Measurements from ENCODE around the gene KRT75.
A peak's percentile ranks its signal among the peaks of the same experiment; 100 is the strongest.
"Not testable (repeated sequence)": the region's sequence is repeated elsewhere in the genome, so short reads cannot be mapped to it uniquely, and the experiment has no call there.

The KRT75 gene

GRCh38 chr12:52417740-52418139 is 16.4 kb downstream of the KRT75 start:
- H3K4me3 ChIP-seq (ENCODE audit: low read length): no peak overlapping the region
- no peak for DNase-seq (ENCODE audit: low read depth)
- TF ChIP-seq, protein P1, sequence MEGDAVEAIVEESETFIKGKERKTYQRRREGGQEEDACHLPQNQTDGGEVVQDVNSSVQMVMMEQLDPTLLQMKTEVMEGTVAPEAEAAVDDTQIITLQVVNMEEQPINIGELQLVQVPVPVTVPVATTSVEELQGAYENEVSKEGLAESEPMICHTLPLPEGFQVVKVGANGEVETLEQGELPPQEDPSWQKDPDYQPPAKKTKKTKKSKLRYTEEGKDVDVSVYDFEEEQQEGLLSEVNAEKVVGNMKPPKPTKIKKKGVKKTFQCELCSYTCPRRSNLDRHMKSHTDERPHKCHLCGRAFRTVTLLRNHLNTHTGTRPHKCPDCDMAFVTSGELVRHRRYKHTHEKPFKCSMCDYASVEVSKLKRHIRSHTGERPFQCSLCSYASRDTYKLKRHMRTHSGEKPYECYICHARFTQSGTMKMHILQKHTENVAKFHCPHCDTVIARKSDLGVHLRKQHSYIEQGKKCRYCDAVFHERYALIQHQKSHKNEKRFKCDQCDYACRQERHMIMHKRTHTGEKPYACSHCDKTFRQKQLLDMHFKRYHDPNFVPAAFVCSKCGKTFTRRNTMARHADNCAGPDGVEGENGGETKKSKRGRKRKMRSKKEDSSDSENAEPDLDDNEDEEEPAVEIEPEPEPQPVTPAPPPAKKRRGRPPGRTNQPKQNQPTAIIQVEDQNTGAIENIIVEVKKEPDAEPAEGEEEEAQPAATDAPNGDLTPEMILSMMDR (conservative IDR thresholded peaks at IDR 0.05; ENCODE audit: low read depth, low read length): no peak

- no peak overlapping the region for H3K4me3 ChIP-seq (ENCODE audit: low read length)
- DNase-seq (ENCODE audit: low read depth): no peak
- TF ChIP-seq, protein P1 (conservative IDR thresholded peaks at IDR 0.05; ENCODE audit: low read depth, low read length): no peak
Observed at GRCh38 chr12:52416795-52417194, 17.4 kb downstream of the KRT75 start.

DNA sequence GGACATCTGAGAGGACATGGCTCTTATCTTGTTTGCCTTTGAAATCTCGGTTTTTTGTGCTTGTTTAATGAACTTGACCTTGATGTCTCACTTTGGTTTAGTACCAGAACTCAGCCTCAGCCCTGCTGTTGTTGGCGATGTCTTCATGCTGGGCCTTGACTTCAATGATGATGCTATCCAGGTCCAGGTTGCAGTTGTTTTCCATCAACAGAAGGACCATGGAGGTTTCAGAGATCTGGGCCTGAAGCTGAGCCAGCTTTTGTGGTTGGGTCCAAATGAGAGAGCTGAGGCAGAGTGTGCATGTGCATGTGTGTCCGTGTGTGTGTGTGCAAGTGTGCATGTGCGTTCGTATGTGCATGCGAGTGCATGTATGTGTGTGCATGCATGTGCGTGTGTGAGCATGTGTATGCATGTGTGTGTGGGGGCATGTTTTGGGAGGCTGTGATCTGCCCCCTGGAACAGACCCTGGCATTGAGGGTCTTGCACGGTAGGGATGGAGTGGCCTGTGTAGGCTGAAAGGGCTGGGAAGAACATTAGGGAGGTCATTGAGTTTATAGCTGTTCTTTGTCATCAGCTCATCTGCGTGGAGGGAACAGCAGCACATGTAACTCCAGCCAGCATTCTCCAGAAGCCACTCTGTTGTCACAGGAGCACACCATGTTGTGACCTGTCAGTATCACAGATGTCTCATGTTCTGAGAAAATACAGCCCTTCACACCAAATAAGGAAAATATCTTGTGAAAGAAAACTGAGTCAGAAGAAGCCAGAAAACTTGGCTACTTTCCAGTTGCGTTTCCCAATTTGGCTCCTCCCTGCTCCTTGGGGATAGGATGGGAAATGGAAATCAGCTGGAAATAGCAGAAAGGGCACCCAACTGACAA is 18.1 kb downstream of the KRT75 start:
- H3K4me3 ChIP-seq (ENCODE audit: low read length): no peak overlapping the region
- TF ChIP-seq, protein P1 (conservative IDR thresholded peaks at IDR 0.05; ENCODE audit: low read depth, low read length): no peak
- DNase-seq (ENCODE audit: low read depth): peak; percentile 2

- TF ChIP-seq, protein P1 (conservative IDR thresholded peaks at IDR 0.05; ENCODE audit: low read depth, low read length): no peak
- no peak overlapping the region for H3K4me3 ChIP-seq (ENCODE audit: low read length)
- no peak for DNase-seq (ENCODE audit: low read depth)
Observed at GRCh38 chr12:52414936-52415335, 19.2 kb downstream of the KRT75 start.

DNA sequence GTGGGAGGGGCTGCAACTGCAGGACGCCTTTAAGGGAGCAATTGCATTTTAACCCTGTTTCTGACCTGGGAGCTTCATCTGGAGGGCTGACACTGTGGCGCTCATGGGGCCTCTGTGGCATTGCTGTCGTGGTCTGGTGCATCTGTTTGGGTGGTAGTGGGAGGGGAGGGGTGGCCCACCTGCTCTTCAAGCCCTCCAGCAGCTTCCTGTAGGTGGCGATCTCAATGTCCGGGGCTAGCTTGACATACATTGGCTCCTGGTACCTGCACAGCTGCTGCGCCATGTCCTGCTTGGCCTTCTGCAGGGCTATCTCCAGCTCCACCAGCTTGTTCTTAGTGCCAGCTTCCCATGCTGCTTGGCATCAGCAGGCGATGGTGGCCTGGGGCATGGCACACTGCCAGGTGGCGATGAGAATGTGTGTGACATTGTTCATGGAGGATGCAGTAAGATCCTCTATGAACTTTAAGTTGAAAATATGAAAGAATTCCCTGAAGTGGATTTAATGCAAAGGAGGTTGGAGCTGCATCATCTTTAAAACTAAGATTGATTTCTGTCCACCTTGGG is 20.3 kb downstream of the KRT75 start:
- no peak for DNase-seq (ENCODE audit: low read depth)
- no peak overlapping the region for H3K4me3 ChIP-seq (ENCODE audit: low read length)
- TF ChIP-seq, protein P1 (conservative IDR thresholded peaks at IDR 0.05; ENCODE audit: low read depth, low read length): no peak

DNA sequence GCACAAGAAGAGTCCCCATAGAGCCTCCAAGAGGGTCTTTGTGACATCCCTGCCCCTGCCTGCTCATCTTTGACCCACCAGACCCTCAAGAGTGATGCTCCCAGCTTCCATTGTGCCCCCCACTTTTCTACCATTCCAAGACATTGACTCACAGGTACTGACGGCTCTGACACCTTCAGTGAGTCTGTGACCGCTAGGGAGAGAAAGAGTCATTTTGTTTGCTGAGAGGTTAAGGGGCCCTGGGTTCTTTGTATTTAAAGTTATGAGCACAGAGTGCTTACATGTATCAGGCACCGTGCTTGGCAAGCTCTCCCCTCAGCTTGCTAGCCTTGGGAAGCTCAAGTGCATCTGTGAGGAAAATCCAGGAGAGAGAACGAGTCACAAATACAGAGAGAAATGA is 21.0 kb downstream of the KRT75 start:
- TF ChIP-seq, protein P1 (conservative IDR thresholded peaks at IDR 0.05; ENCODE audit: low read depth, low read length): no peak
- no peak overlapping the region for H3K4me3 ChIP-seq (ENCODE audit: low read length)
- DNase-seq (ENCODE audit: low read depth): no peak

- H3K4me3 ChIP-seq (ENCODE audit: low read length): no peak overlapping the region
- TF ChIP-seq, protein P1 (conservative IDR thresholded peaks at IDR 0.05; ENCODE audit: low read depth, low read length): no peak
- no peak for DNase-seq (ENCODE audit: low read depth)
Observed at GRCh38 chr12:52411815-52412214, 22.4 kb downstream of the KRT75 start.

DNA sequence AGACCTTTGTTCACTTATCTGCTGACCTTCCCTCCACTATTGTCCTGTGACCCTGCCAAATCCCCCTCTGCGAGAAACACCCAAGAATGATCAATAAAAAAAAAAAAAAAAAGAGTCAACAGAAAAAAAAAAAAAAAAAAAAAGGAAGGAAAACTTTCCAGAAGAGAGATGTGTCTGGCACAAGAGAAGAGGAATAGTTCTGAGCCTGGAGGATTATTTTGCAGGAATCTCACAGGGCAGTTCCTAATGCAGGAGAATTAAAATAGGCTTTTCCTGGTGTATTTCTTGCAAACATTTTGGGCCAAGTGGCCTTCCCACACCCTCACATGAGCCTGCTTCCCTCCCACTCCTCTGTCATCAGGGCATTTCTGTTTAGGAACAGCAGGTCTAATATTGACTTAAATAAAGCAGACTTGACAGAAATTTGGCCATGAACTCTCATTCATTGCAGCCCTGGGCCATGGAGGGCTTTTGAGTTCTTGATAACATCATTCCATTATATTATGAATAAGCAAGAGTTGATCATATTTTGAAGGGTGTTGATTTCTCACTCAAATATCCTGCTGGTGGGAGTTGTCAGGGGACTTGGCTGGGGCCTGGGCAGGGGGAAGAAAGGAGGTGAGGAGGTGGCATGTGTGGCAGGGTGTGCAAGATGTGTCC is 23.5 kb downstream of the KRT75 start:
- H3K4me3 ChIP-seq (ENCODE audit: low read length); DNase-seq (ENCODE audit: low read depth): not testable (repeated sequence)

Measured in retinal pigment epithelial cell (primary cell).